NCI-H2227 treated with DMSO at 0.1 percent for 48 hours (cell line): ENCODE measurements around the gene ATP5PB.

Source experiments
- DNase-seq: peaks from one replicate; lab custom pipeline; 2025; lab: John Stamatoyannopoulos, UW

The ATP5PB gene

DNA sequence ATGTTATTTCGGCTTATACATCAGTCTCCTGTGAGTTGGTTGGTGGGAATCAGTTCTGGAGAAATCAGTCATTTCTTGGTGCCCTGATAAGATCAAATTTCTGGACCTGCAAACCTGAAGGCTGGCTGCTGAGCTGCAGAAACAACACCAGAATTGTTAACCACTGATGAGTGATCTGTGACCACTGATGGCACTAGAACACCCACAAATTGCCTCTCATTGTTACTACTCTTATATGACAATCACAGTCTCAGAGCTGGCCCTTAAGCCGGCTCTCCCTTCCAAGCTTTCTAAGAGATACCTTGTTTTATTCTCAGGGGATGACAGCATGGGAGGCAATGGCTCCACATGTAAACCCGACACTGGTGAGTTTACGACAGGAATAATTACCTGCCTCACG is 26.4 kb downstream of the ATP5PB start:
- no peak for DNase-seq

DNA sequence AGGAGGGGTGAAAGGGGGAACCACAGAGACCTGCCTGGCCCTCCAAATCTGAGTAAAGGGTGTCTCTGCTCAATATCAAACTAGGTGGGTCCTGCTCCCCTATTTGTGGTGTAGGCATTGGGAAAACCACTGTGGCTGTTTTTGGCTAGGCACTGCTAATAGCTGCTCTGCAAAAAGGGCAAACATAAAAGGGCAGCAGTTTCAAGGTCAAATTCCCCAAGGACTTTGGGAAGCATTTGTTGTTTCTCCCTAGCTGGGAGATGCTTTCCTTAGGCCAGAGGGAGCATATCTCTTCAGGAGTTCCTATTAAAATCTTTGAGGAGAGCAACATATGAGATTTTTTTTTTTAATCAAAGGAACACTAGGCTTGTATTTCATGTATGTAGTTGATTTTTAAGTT is 26.9 kb downstream of the ATP5PB start:
- no peak for DNase-seq

DNA sequence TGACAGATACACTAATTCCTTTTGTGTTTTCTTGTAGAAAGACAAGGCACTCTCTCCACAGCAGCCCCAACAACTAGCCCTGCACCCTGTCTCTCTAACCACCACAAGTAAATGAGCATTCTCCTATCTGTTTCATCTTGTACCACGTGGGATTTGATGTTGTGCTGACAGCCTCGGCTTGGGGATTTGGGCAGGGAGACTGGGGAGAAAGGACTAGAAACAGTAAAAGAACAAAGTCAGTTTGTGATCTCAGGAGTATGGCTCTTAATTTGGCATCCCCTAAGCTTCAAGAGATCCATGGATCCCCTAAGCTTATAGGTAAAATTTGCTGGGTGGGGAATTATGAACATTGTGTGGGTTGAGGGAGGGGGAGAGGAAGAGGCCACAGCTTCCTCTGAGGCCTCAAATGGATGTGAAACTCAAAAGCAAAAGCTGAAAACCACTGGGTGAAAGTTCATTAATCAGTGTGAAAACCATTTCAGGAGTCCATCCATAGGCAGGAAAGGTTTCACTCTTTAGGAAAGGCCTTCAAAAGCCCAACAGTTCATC is 27.6 kb downstream of the ATP5PB start:
- no peak for DNase-seq

DNA sequence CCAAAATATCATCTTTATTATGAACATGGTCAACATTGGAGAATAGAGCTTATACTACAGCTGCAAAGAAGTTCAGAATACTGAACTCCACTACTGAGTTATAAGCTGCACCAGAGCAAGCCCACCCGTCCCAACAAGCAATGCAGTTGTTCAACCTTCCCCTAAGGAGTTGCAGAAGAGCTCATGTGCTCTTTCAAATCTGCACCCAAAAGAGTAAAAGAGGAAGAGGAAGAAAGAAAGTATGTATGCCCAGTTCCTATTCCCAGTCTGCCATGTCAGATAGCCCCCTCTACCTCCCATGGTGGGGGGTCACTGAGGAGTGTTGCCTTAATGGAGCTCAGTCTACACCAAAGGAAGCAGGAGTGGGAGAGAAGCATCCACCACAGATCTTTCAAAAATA is 31.4 kb downstream of the ATP5PB start:
- DNase-seq = no peak

DNA sequence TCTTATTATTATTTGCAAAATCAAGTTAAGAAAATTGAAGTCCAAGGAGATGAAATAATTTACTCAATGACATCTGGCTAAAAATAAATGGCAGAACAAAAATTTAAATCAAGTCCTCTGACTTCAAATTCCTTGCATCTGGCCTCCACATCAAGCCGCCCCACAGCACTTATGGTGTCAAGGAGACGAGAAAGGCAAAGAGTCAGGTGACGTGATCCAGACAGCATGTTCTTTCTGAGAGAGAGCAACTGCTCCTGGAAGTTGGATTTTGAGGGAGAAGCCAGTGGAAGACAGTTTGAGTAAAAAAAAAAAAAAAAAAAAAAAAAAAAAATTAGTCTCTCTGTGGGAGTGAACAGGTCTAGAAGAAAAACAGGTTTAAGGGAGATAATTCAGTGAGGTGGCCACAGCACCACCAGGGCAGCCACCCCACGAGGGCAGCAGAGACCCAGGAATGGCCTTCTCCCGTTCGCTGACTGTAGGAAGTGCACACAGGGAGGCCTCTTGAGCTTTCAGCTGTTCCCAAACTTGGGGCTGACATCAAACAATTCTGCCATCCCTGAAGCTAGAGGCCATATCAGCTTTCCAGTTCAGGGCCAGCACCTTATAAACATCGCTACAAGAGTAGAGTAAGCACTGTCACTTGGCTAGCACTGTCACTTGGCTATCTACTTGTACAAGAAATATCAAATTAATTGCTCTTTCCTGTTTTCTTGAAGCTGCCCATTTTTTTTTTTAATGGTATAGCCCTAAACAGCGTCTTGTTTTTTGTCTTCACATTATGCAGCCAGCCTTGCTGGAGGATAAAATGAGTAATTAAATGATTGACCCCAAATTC is 32.3 kb downstream of the ATP5PB start:
- DNase-seq = peak; percentile 56

DNA sequence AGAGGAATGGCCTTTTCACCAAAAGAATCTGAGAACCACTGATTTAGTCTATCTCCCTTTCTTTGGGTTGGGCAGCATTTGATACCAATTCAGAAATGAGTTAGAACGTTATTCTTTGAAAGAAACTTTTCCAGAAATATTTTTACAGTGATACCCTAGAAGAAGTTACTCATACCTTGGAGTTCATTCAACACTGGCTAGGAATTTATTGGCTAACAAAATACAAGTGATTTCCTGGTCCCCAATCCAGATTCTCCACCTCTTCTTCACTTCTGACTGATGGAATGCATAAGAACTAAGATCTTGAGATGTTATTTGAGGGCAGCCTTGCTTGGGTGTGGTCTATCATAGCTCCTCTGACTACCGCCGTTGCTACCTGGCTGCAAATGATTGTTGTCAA is 33.9 kb downstream of the ATP5PB start:
- no peak for DNase-seq

DNA sequence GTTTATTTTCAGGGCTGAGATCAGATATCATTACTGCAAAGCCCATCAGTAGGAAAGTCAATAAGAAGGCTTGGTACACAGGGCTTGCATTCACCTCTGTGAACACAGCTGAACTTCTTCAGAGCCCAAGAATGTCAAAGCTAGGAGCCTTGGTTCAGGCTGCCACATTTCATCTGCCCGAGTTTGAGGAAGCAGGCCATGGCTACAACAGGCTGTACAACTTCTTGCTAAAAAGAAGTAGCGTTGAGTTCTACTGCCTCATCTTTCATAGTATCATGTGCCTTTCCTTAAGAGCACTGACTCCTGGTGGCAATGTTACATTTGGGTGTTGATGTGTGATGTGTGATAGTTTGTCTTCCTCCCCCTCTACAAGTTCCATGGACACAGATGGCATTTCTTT is 34.6 kb downstream of the ATP5PB start:
- DNase-seq = no peak

DNA sequence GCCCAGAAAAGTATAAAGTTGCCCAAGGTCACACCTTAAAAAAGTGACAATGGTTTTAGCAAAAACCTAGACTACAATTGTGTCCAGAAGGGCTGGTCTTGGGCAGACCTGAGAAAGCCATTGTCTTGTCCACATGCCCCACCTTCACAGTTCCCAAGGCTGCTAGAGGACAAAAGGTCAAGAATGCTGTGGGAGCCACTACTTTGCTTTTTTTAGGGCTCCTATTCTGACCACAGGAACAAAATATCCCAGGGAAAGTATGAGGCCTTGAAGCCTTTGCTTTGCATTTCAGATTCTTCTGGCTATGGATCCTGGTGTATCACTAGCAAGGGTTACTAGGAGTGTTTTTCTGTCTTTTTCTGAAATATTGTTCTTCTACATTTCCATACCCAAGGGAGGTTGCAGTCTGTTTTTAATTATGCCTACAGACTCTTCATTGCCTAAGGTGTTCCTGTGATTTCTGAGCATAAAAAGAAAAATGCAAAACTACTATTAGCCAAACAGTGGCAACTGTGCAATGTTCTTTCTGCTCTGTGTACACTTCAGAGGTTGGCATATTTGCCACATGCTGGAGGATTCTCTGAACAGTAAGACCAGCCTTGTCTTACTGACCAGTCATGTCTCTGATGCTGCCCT is 35.2 kb downstream of the ATP5PB start:
- no peak for DNase-seq

DNA sequence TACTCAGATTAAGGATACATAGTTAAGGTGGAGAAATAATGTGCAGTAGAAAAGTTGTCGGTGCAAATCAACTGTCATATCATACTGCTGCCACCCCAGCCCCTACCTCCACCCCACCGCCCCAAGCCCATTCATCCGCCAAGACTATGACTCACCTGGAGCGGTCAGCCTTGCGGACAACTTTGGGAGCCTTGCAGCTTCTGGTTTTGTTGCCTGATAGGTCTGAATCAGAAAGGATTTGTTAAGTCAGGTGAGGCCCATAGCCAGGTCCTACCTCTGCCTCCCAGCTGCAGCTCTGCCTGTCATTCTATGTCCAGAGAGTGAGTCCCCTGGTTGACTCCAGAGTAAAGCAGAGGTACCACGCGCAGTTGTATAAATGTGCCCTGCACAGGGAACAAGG is 37.2 kb downstream of the ATP5PB start:
- DNase-seq = no peak

DNA sequence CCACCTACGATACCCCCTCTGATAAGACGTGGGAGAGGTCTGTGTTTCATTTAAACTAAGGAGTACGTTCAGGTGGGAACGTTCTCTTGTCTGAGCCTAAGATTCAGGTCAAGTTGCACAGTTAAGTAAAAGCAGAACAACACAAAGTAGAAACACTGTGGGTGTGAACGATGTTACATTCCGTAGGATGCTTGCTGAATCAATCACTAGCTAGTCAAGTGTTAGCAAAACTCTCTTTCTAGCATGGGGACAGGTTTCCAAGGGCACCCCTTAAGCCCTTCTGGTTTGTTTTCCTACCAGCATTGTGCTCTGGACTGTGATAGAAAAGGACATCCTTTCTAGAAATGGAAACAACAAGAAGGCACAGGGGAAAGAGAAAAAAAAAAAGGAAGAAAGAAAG is 37.9 kb downstream of the ATP5PB start:
- DNase-seq = no peak

DNA sequence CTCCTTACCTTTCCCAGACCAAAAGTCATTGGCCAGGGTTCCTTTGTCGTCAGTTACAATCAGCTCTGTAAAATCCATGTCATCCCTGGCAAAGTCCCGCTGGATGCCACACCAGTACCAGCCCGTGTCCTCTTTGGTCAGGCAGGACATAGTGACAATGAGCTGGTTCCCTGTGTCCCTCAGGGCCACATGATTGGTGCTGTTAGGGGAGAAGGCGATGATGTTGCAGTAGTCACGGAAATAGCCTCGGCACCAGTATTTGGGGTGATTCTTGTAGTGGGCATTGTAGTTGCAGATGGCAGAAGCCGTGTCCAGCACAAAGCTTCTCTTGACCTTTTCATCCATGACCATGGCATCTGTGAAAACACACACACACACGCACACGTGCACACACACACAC is 39.4 kb downstream of the ATP5PB start:
- no peak for DNase-seq

DNA sequence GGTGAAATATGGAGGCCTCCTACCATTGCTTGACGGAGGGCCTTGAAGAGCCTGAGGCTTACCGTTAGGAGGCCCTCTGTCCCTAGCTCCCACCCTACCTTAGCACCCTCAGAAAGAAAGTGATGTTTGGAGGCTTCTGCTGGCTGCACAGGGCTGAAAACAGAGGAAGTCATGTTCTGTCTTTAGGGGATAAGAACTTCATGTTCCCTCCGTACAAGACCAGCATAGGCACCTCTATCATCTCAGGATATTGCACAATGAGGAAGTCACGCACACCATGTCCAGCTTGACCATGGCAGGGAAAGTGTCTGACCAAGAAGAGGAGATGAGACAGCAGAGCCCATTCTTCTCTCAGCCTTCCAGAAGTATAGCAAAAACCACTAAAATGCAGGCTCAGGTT is 40.3 kb downstream of the ATP5PB start:
- DNase-seq = no peak

DNA sequence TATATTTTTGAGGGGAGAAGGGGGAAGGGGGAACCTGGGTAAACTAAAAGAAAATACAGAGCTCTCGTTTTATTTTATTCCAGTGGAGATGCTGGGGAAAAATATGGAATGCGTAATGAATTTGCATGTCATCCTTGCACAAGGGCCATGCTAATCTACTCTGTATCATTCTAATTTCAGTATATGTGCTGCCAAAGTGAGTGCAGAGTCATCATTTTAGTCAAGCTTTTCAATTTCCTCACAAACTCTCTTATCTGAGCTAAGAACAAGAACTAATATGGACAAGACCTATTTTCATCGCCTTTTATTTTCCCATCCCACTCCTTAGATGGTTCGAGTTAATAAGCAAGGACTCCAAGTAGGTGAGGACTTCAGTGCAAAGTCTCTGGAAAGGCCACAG is 41.0 kb downstream of the ATP5PB start:
- DNase-seq = no peak

DNA sequence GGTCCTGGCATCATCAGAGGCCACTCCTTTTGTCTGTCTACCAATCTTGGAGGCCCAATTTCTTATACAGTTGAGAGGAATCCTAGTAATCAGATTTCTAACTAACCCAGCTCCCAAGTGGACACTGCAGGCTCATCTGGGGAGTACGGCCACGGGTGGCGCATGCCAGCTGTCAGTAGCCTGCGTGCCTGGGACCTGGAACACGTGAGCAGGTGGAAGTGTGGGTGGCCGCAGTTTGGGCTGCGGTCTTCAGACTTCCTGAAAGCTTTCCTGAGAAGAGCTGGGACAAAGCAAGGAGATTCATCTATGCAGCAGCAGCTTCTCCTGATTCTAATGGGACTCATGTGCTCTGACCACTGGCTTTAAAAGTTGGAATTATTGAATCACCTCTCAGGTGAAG is 41.8 kb downstream of the ATP5PB start:
- DNase-seq = no peak

DNA sequence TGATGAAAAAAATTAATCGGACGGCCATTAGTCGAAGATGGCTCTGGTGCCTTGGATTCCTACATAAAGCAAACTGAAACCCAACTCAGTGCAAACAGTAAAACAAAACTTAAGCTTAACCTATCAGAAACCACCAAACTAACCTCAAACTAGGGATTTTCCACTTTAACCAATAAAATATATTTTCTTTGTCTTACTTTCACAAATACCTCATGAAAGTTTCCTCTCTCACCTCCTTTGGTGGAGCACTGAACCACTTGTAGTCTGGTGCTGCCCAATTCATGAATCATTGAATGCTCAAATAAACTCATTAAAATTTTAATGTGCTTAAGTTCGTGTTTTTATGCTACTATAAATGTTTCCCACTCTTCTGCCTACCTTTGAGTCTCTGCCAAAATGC is 47.1 kb downstream of the ATP5PB start:
- no peak for DNase-seq

DNA sequence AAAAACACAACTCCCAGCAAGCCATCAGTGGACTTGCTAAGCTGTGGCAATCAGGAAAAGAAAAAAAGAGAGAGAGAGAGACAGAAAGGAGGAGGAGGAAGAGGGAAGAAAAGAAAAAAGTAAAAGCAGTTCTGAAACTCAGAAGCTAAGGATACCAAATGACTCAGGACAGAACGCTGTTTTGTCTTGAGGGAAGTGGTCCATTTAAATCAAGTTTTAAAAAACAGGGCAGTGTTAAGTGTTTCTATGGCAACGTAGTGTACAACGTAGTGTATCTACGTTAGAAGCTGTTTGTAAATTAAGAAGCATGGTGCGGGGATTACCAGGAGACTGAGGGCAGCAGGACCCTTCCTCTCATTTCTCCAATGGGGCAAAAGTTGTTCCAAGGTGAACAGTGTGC is 48.3 kb downstream of the ATP5PB start:
- no peak for DNase-seq

DNA sequence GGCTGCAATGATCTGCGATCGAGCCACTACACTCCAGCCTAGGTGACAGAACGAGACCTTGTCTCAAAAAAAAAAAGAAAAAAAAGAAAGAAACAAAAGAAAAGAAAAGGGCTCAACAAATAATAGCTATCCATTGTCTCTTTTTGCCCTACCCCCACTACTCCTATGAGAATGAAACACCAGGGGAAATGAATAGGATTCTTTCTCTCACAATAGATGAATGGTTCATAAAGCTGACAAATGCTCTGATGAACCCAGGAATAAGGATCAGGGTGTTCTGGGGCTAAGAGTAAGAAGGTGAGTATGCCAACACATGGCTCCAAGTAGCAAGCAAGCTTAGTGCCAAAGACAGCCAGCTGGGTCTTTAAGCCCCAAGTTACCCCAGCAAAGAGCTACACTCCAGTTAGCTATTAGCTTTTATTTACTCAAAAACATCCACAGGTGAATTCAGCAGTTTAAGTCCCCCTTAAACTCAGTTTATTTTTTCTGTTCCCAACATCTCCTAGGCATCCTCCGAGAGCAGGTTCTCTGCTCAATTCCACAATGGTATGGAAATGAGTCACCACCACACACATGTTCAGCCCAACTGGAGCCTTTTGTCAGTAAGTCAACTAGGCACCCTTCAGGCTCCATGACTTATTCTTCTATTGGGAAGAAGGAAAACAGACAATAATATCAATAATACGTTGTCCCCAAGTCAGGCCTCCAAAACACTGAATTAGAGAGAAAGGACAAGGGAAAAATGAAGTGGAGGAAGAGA is 49.9 kb downstream of the ATP5PB start:
- no peak for DNase-seq

DNA sequence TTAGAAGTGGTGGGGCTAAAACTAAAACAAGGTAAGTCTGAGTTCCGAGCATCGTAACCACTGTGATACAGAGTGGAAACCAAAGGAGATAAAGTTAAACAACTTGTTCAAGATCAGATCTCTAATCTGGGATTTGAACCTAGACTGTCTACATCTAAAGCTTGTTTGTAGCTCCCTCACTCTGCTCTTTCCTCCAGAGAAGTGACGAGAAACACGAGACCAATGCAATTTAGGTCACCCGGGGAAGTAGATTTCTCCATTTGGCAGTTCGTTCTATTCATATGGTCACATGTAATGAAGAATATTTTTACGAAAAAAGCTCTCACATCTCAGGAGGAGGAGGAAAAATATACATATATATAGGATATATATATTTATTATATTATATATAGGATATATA is 52.4 kb downstream of the ATP5PB start:
- DNase-seq = no peak

DNA sequence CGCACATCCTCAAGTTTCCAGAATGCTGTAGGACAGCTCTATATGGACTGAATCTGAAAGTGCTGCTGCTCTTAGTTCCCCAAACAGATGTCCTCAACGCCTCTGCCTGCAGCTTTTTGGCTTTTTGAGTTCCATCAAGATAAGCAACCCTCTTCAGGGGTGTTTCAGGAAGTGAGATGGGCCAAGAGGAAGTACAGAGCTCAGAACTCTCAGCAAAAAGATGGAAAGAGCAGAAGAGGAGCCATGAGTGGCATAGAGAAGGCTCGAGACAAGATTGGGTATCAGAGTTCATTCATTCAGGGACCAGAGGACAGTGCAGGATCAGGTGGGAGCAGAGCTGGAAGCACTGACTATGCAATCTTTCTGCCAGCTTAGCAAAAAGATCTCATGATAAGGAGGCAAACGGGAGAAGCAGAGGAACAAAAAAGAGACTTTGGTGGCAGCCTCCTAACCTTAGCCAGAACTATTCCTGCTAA is 54.4 kb downstream of the ATP5PB start, which contains the start of the genes ADORA3 and TMIGD3:
Gene ADORA3, minus strand, starts transcription at position 49 of the 476 bp plus-strand sequence. CDS start 279 bp downstream, outside the sequence.
Gene TMIGD3, minus strand, starts transcription at position 49 of the 476 bp plus-strand sequence. CDS start 279 bp downstream, outside the sequence.
- DNase-seq = no peak

DNA sequence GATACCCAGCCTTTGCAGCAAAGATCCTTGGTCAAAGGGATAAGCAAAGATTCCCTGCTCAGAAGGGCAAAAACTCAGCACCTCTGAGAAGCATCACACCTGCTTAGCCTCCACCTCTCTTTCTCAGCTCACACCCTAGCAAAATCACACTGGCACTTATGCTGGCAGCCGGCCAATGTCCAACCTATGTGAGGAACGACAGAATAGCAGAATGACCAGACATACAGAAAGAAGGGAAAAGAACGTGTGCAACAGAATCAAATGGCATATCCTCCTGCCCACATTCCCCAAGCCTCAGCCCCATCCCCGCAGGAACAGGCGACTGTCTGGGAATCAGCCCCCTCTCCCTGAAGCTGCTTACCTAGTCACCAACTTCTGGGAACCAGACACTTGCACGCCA is 54.8 kb downstream of the ATP5PB start:
- no peak for DNase-seq

DNA sequence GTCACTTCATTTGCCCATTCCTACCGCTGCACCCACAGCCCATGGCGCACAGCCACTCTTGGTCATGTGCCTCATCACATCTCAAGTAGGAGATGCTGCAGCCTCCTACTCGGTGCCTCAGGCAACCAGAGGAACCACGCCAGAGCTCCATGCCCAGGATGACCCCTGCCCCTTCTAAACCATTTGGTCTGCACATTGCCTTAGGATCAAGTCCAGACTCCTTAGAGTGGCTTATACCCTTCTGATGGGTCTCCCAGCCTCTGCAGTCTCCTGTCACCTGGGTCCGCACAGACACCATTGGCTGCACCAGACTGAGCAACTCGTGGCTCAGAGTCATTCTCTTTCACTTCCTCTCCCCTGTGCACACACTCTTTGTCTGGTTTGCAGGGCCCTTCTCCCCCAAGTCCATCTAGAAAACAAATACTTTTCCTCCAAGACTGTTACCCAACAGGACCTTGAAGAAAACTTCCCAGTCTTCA is 56.4 kb downstream of the ATP5PB start:
- no peak for DNase-seq

DNA sequence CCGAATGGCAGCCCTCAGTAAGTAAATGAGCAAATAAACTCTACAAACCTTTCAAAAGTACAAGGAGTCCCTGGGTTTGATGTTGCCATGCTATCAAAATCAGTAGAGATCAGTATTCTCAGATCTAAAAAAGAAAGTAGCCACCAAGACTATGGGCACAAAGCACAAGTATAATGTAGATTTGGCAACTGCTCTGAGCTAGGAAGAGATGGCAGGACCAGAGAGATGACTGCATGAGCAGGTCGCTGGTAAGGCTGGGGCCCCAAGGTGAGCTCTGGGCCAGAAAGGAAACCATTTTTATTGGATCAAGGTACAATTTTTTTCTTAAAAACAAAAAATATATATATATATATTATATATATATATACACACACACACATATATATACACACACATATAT is 57.3 kb downstream of the ATP5PB start:
- DNase-seq = no peak
